ENCODE results near the gene EIF3L.
"Not testable (repeated sequence)": the region's sequence is repeated elsewhere in the genome, so short reads cannot be mapped to it uniquely, and the experiment has no call there.

EIF3L gene

DNA sequence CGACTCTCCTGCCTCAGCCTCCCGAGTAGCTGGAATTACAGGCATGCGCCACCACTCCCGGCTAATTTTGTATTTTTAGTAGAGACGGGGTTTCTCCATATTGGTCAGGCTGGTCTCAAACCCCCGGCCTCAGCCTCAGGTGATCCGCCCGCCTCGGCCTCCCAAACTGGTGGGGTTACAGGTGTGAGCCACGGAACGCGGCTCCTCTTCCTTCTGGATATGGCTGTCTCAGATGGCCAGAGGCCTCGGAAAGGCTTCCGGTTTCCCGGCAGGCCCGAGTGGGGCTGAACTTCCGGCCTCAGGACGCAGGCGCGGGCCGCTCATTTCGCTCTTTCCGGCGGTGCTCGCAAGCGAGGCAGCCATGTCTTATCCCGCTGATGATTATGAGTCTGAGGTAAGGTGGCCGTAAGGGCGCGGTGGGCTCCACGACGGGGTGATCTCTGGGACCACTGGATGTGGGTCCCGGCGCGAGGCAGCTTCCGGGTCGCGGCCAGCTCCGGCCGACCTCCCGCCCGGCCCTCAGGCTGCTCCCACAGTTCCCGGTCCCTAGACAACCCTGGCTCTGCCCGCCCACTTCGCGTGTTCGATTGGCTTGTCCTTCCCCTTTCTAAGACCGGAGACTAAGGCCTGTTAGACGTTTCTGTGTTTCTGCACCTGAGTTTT, at the start of gene EIF3L:
TSS of gene EIF3L (plus strand) at position 331 of the 663 bp plus-strand sequence. CDS start at position 362, 31 bp downstream.
- Histone ChIP-seq H3K4me3 (ENCODE audit: low read length) (peak within 1 kb of the TSS; percentile 98), H4K20me1 (ENCODE audit: control insufficient read depth, insufficient read depth, low read depth, low read length) (0 out of 2 replicates have a peak, but pooled peaks cover 5% of the 10 kb centered on the region), H3K36me3 (ENCODE audit: control insufficient read depth, low read length) (peaks cover 60% of the 10 kb centered on the region), H3K27me3 (ENCODE audit: control insufficient read depth, low read length) (no peaks in the 10 kb centered on the region), H3K9me3 (ENCODE audit: control insufficient read depth, insufficient read depth, low read length) (peaks cover 7% of the 10 kb centered on the region; the same call in 1 of the 2 replicates), H3K27ac (ENCODE audit: low read depth, low read length) (peak within 1 kb of the TSS; percentile 51), H3K4me2 (ENCODE audit: low read length) (peak within 1 kb of the TSS; percentile 98), H3K9me2 (replicated peaks; ENCODE audit: control insufficient read depth, low read length) (no peaks in the 10 kb centered on the region), H3K79me2 (ENCODE audit: control insufficient read depth, low read length) (peaks cover 73% of the 10 kb centered on the region), H3F3A (ENCODE audit: control insufficient read depth, insufficient read depth) (peaks cover 20% of the 10 kb centered on the region), H3K4me1 (ENCODE audit: control insufficient read depth, low read length) (peaks cover 34% of the 10 kb centered on the region)
- no peak for TF ChIP-seq EZH2phosphoT487 (IDR thresholded peaks at IDR 0.05; ENCODE audit: borderline replicate concordance, low read length)
- TF ChIP-seq, protein P1, sequence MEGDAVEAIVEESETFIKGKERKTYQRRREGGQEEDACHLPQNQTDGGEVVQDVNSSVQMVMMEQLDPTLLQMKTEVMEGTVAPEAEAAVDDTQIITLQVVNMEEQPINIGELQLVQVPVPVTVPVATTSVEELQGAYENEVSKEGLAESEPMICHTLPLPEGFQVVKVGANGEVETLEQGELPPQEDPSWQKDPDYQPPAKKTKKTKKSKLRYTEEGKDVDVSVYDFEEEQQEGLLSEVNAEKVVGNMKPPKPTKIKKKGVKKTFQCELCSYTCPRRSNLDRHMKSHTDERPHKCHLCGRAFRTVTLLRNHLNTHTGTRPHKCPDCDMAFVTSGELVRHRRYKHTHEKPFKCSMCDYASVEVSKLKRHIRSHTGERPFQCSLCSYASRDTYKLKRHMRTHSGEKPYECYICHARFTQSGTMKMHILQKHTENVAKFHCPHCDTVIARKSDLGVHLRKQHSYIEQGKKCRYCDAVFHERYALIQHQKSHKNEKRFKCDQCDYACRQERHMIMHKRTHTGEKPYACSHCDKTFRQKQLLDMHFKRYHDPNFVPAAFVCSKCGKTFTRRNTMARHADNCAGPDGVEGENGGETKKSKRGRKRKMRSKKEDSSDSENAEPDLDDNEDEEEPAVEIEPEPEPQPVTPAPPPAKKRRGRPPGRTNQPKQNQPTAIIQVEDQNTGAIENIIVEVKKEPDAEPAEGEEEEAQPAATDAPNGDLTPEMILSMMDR (IDR thresholded peaks at IDR 0.05; ENCODE audit: low read depth, low read length, poor library complexity, severe bottlenecking): no peak

DNA sequence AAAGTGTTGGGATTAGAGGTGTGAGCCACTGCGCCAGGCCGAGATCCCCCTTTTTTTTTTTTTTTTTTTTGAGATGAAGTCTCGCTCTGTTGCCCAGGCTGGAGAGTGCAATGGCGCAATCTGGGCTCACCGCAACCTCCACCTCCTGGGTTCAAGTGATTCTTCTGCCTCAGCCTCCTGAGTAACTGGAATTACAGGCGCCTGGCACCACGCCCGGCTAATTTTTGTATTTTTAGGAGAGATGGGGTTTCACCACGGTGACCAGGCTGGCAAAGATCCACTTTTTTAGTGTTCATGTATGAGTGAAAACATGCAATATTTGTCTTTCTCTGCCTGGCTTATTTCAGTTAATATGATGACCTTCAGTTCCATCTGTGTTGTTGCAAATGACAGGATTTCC, 49.2 kb upstream of the EIF3L start:
- H3K4me2 ChIP-seq (ENCODE audit: low read length); H3K36me3 ChIP-seq (ENCODE audit: control insufficient read depth, low read length); H4K20me1 ChIP-seq (ENCODE audit: control insufficient read depth, insufficient read depth, low read depth, low read length); H3K4me3 ChIP-seq (ENCODE audit: low read length); H3F3A ChIP-seq (ENCODE audit: control insufficient read depth, insufficient read depth); H3K79me2 ChIP-seq (ENCODE audit: control insufficient read depth, low read length); H3K4me1 ChIP-seq (ENCODE audit: control insufficient read depth, low read length); H3K9me2 ChIP-seq (replicated peaks; ENCODE audit: control insufficient read depth, low read length); H3K9me3 ChIP-seq (ENCODE audit: control insufficient read depth, insufficient read depth, low read length); H3K27ac ChIP-seq (ENCODE audit: low read depth, low read length): not testable (repeated sequence)
- H3K27me3 ChIP-seq (ENCODE audit: control insufficient read depth, low read length): peaks cover 37% of the 10 kb centered on the region

DNA sequence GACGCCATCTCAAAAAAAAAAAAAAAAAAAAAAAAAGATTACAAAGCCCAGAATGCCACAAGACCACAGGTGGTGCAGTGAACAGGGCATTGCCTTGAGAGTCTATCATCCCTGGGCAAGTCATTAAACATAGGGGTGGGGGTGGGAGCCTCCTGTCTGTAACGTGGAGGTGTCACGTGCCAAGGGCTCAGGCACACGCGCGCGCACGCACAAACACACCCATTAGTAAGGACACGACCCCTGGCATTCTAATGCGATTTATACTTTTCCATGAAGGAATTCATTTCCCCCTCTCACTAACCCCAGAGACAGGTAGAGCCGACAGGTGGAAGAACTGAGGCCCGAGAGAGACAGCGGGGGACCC, 47.3 kb upstream of the EIF3L start:
- Histone ChIP-seq H3K36me3 (ENCODE audit: control insufficient read depth, low read length) (no peaks in the 10 kb centered on the region), H3K27me3 (ENCODE audit: control insufficient read depth, low read length) (peaks cover 56% of the 10 kb centered on the region), H3K9me3 (ENCODE audit: control insufficient read depth, insufficient read depth, low read length) (no peaks in the 10 kb centered on the region), H3F3A (ENCODE audit: control insufficient read depth, insufficient read depth) (peaks cover under 1% of the 10 kb centered on the region; the same call in 1 of the 2 replicates), H3K9me2 (replicated peaks; ENCODE audit: control insufficient read depth, low read length) (no peaks in the 10 kb centered on the region), H4K20me1 (ENCODE audit: control insufficient read depth, insufficient read depth, low read depth, low read length) (no peaks in the 10 kb centered on the region), H3K4me1 (ENCODE audit: control insufficient read depth, low read length) (peaks cover 16% of the 10 kb centered on the region), H3K4me2 (ENCODE audit: low read length) (no peak overlapping the region), H3K4me3 (ENCODE audit: low read length) (no peak overlapping the region), H3K27ac (ENCODE audit: low read depth, low read length) (no peak overlapping the region), H3K79me2 (ENCODE audit: control insufficient read depth, low read length) (no peaks in the 10 kb centered on the region)
- TF ChIP-seq, protein P1 (IDR thresholded peaks at IDR 0.05; ENCODE audit: low read depth, low read length, poor library complexity, severe bottlenecking): no peak
- TF ChIP-seq EZH2phosphoT487 (IDR thresholded peaks at IDR 0.05; ENCODE audit: borderline replicate concordance, low read length): no peak

DNA sequence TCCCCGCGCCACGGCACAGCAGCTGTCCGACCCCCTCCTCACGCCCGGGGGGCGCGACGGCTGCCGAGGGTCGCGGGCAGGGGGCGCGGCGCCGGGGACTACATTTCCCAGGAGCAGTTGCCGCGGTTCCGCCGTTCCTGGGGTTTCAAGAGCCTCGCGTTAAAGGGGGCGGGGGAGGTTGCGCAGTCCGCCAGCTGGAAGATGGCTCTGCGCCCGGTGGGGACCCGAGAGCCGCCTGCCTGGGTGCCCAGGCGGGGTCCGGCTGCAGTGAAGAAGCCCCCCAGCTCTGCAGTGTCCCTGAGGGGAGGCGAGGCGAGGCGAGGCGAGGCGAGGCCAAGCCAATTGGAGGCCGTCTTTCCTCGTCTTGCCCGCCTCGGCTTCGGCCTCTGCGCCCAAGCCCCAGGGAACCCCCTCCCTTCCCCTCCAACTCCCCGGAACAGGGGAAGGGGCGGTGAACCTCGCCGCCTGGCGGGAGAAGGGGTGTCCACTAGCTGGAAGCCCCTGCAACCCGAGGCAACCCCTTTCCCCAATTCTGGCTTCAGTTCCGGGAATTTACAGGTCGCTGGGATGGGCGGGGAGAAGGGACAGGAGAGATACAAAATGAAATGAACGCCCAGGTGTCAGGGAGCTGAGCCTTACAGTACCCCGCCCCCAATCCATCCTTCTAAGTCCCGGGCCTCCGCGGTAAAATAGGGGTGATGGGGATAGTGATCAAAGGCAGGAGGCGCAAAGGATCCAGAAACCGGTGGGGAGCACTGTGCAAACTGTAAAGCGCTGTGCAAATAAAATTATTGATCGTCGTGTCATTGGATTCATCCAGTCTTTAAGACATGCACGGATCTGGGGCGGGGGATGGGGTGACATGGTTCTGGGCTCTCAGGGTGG, 46.7 kb upstream of the EIF3L start:
- peaks cover 22% of the 10 kb centered on the region for H3K4me1 ChIP-seq (ENCODE audit: control insufficient read depth, low read length)
- no peaks in the 10 kb centered on the region for H3K9me3 ChIP-seq (ENCODE audit: control insufficient read depth, insufficient read depth, low read length)
- no peak overlapping the region for H3K27ac ChIP-seq (ENCODE audit: low read depth, low read length)
- H3K79me2 ChIP-seq (ENCODE audit: control insufficient read depth, low read length): no peaks in the 10 kb centered on the region
- no peaks in the 10 kb centered on the region for H3K9me2 ChIP-seq (replicated peaks; ENCODE audit: control insufficient read depth, low read length)
- peaks cover 2% of the 10 kb centered on the region; the same call in 1 of the 2 replicates for H3F3A ChIP-seq (ENCODE audit: control insufficient read depth, insufficient read depth)
- no peaks in the 10 kb centered on the region for H4K20me1 ChIP-seq (ENCODE audit: control insufficient read depth, insufficient read depth, low read depth, low read length)
- no peak overlapping the region for H3K4me2 ChIP-seq (ENCODE audit: low read length)
- no peak for TF ChIP-seq EZH2phosphoT487 (IDR thresholded peaks at IDR 0.05; ENCODE audit: borderline replicate concordance, low read length)
- TF ChIP-seq, protein P1 (IDR thresholded peaks at IDR 0.05; ENCODE audit: low read depth, low read length, poor library complexity, severe bottlenecking): no peak
- no peaks in the 10 kb centered on the region for H3K36me3 ChIP-seq (ENCODE audit: control insufficient read depth, low read length)
- H3K27me3 ChIP-seq (ENCODE audit: control insufficient read depth, low read length): peaks cover 62% of the 10 kb centered on the region
- H3K4me3 ChIP-seq (ENCODE audit: low read length): no peak overlapping the region
